H1 (cell line): ENCODE measurements around the gene FUT6. TPM values are rescaled to one million over a fixed set of nuclear protein-coding genes. Genes with fewer than 3 reads are reported as not detected.

ENCODE experiments used
- RAD21 ChIP-seq, 2 experiments: IDR thresholded peaks in 1 of 2; conservative IDR thresholded peaks in 1 of 2; 2 replicates each; pipeline ENCODE4 v1.6.1; 2011; ENCODE audit warnings: low read depth in 2 of 2, low read length in 2 of 2, improper control_type of control experiment in 1 of 2, inconsistent platforms in 1 of 2, mild to moderate bottlenecking in 1 of 2, moderate library complexity in 1 of 2
- RXRA ChIP-seq: IDR thresholded peaks from 2 replicates; pipeline ENCODE4 v1.6.1; 2011; ENCODE audit warnings: low read depth, mild to moderate bottlenecking, low read length, moderate library complexity; ENCODE audit not compliant: insufficient read depth
- SIN3A ChIP-seq, 2 experiments: IDR thresholded peaks in 1 of 2; conservative IDR thresholded peaks in 1 of 2; 2 replicates each; pipeline ENCODE4 v1.6.1; 2011 to 2012; ENCODE audit warnings: low read length in 2 of 2, improper control_type of control experiment in 1 of 2, low read depth in 1 of 2, mild to moderate bottlenecking in 1 of 2
- TBP ChIP-seq: IDR thresholded peaks from 2 replicates; pipeline ENCODE4 v1.6.1; 2011; ENCODE audit warnings: low read depth, low read length, improper control_type of control experiment
- YY1 ChIP-seq: IDR thresholded peaks from 2 replicates; pipeline ENCODE4 v1.6.1; 2011; ENCODE audit warnings: low read depth, mild to moderate bottlenecking, low read length
- polyA plus RNA-seq, 7 experiments: library from polyadenylated mRNA; depleted of rRNA in 3 of 7; stranded (reverse) in 5 of 7; unstranded in 2 of 7; fragments of >200 nt in 5 of 7; fragments of 200-250 nt in 2 of 7; gene quantifications; 1 replicate in 5 of 7; 2 replicates in 1 of 7; 4 replicates in 1 of 7; pipeline versions ENCODE4 v1.2.1 to v1.2.3, GENCODE V29; 2011 to 2013; ENCODE audit warnings: missing spikeins in 2 of 7, mixed read lengths in 2 of 7
- total RNA-seq: library from RNA; stranded (reverse); fragmentation: NEBNext Ultra II Directional; extraction: Animal tissue kit (Norgen Biotek cat#: 25700); gene quantifications from 2 replicates; pipeline ENCODE4 v1.2.1, GENCODE V29; 2021
- TF ChIP-seq, protein P1 (sequence below), 3 experiments: IDR thresholded peaks; 1 replicate in 2 of 3; 2 replicates in 1 of 3; pipeline versions ENCODE4 v1.5.1 to v1.6.1; 2011; ENCODE audit warnings: low read length in 3 of 3, mild to moderate bottlenecking in 3 of 3, inconsistent platforms in 2 of 3, low read depth in 1 of 3, moderate library complexity in 1 of 3; ENCODE audit not compliant: insufficient read depth in 1 of 3; ENCODE audit errors: control extremely low read depth in 1 of 3

The FUT6 gene
- total and polyA plus RNA-seq, 2 of the 8 experiments (the other 6 are each of a cell fraction or from before 2014, with no cell fraction given) = not detected

- TF ChIP-seq, protein P1, sequence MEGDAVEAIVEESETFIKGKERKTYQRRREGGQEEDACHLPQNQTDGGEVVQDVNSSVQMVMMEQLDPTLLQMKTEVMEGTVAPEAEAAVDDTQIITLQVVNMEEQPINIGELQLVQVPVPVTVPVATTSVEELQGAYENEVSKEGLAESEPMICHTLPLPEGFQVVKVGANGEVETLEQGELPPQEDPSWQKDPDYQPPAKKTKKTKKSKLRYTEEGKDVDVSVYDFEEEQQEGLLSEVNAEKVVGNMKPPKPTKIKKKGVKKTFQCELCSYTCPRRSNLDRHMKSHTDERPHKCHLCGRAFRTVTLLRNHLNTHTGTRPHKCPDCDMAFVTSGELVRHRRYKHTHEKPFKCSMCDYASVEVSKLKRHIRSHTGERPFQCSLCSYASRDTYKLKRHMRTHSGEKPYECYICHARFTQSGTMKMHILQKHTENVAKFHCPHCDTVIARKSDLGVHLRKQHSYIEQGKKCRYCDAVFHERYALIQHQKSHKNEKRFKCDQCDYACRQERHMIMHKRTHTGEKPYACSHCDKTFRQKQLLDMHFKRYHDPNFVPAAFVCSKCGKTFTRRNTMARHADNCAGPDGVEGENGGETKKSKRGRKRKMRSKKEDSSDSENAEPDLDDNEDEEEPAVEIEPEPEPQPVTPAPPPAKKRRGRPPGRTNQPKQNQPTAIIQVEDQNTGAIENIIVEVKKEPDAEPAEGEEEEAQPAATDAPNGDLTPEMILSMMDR (IDR thresholded peaks at IDR 0.05; ENCODE audit: control extremely low read depth in 1 of 3, insufficient read depth in 1 of 3, low read depth in 1 of 3, low read length in 3 of 3) = peak; percentile 11 to 39 (median 19)
- TF ChIP-seq SIN3A (conservative IDR thresholded peaks at IDR 0.05 in 1 of 2, IDR thresholded peaks at IDR 0.05 in 1 of 2; ENCODE audit: low read depth in 1 of 2, low read length in 2 of 2) = no peak; a peak in 1 of 4 replicates
- TF ChIP-seq TBP = no peak
- peak in 1 of 2 experiments; percentile 36; a peak in 1 of 4 replicates for TF ChIP-seq RAD21 (IDR thresholded peaks at IDR 0.05 in 1 of 2, conservative IDR thresholded peaks at IDR 0.05 in 1 of 2; ENCODE audit: low read depth in 2 of 2, low read length in 2 of 2)
- TF ChIP-seq RXRA = no peak
- TF ChIP-seq YY1 = no peak
Measured at GRCh38 chr19:5826531-5827341, 12.8 kb downstream of the FUT6 start (continued).
